Progenitor cell of endocrine pancreas (in vitro differentiated cells): ENCODE results near the gene NOL6. TPM values are rescaled to one million over a fixed set of nuclear protein-coding genes. Genes with fewer than 3 reads are reported as not detected.

Experiments used
- DNase-seq: peaks from one replicate; pipeline ENCODE4 v3.0.0; 2021; ENCODE audit warnings: low spot score; ENCODE audit not compliant: unreplicated experiment
- H3K27ac Mint-ChIP-seq: 2 replicates; pipeline ENCODE4 v1.8.0; 2021; ENCODE audit warnings: mild to moderate bottlenecking, moderate library complexity, mixed read lengths
- H3K27me3 Mint-ChIP-seq: 2 replicates; pipeline ENCODE4 v1.8.0; 2021; ENCODE audit warnings: mixed read lengths
- H3K36me3 Mint-ChIP-seq: 2 replicates; pipeline ENCODE4 v1.8.0; 2022; ENCODE audit warnings: mixed read lengths; ENCODE audit not compliant: insufficient read depth
- H3K4me1 Mint-ChIP-seq: 2 replicates; pipeline ENCODE4 v1.8.0; 2021; ENCODE audit warnings: low read depth, mixed read lengths
- H3K4me3 Mint-ChIP-seq: 2 replicates; pipeline ENCODE4 v1.8.0; 2021; ENCODE audit warnings: low read depth, mild to moderate bottlenecking, moderate library complexity, mixed read lengths
- H3K9me3 Mint-ChIP-seq: 2 replicates; pipeline ENCODE4 v1.8.0; 2021; ENCODE audit warnings: low read depth, mixed read lengths
- total RNA-seq: library from RNA; stranded (reverse); gene quantifications from 2 replicates; pipeline ENCODE4 v1.2.1, GENCODE V29; 2021
- TF ChIP-seq, protein P1 (sequence below): fragments of 200-600 bp; sonication (generic); IDR thresholded peaks from one replicate; pipeline ENCODE4 v1.5.0; 2021; ENCODE audit warnings: antibody characterized with exemption, mild to moderate bottlenecking; ENCODE audit not compliant: unreplicated experiment

NOL6 gene
- total RNA-seq, 1 donor from 2014 or later = 29.6 TPM

DNA sequence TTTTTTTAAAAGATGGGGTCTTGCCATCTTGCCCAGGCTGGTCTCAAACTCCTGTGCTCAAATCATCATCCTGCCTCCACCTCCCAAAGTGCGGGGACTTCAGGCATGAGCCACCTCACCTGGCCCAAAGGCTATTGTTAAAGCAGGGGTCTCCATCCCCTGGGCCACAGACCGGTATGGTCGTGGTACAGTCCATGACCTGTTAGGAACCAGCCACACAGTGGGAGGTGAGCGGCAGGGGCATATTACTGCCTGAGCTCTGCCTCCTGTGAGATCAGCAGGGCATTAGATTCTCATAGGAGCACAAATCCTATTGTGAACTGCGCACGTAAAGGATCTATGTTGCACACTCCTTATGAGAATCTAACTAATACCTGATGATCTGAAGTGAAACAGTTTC lies 7.3 kb upstream of the NOL6 start:
- no peak for DNase-seq
- TF ChIP-seq, protein P1, sequence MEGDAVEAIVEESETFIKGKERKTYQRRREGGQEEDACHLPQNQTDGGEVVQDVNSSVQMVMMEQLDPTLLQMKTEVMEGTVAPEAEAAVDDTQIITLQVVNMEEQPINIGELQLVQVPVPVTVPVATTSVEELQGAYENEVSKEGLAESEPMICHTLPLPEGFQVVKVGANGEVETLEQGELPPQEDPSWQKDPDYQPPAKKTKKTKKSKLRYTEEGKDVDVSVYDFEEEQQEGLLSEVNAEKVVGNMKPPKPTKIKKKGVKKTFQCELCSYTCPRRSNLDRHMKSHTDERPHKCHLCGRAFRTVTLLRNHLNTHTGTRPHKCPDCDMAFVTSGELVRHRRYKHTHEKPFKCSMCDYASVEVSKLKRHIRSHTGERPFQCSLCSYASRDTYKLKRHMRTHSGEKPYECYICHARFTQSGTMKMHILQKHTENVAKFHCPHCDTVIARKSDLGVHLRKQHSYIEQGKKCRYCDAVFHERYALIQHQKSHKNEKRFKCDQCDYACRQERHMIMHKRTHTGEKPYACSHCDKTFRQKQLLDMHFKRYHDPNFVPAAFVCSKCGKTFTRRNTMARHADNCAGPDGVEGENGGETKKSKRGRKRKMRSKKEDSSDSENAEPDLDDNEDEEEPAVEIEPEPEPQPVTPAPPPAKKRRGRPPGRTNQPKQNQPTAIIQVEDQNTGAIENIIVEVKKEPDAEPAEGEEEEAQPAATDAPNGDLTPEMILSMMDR = no peak
- H3K27ac Mint-ChIP-seq = no peak overlapping the region
- H3K9me3 Mint-ChIP-seq = no peaks in the 10 kb centered on the region
- no peak overlapping the region for H3K4me3 Mint-ChIP-seq
- no peaks in the 10 kb centered on the region for H3K27me3 Mint-ChIP-seq
- H3K4me1 Mint-ChIP-seq = no peaks in the 10 kb centered on the region
- H3K36me3 Mint-ChIP-seq = no peaks in the 10 kb centered on the region

DNA sequence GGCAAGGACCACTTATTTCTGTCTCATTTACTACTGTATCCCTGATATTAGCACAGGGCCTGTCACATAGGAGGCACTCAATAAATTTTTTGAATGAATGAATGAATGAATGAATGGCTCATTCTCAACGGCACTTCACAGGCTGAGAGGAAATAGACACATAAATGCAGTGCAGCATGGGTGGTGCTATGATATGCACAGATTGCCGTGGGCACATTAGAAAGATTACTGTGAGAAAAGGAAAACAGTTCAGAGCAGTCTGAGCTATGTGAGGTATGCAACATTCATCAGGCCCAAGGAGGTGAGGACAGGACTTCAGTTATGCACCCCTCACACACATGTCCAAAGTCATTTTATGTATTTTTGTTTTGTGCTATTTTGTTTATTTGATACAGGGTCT lies 6.4 kb upstream of the NOL6 start:
- DNase-seq = no peak
- no peak overlapping the region for H3K27ac Mint-ChIP-seq
- no peaks in the 10 kb centered on the region for H3K36me3 Mint-ChIP-seq
- H3K9me3 Mint-ChIP-seq = no peaks in the 10 kb centered on the region
- H3K27me3 Mint-ChIP-seq = no peaks in the 10 kb centered on the region
- TF ChIP-seq, protein P1 = no peak
- H3K4me1 Mint-ChIP-seq = no peaks in the 10 kb centered on the region
- H3K4me3 Mint-ChIP-seq = no peak overlapping the region

DNA sequence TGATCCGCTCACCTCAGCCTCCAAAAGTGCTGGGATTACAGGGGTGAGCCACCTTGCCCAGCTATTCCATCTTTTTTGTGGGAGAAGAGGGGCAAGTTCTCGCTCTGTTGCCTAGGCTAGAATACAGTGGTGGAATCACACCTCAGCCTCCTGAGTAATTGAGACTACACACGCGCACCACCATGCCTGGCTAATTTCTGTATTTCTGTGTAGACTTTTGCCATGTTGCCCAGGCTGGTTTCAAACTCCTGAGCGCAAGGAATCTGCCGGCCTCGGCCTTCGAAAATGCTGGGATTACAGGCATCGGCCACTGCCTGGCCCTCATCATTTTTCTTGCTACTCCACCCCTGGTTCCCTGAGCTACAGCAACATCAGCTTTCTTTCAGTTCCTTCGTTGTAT lies 2.8 kb upstream of the NOL6 start:
- Mint-ChIP-seq H3K4me3 (no peak overlapping the region), H3K27ac (no peak overlapping the region), H3K9me3 (no peaks in the 10 kb centered on the region), H3K4me1 (peaks cover 13% of the 10 kb centered on the region), H3K36me3 (peaks cover 3% of the 10 kb centered on the region), H3K27me3 (no peaks in the 10 kb centered on the region)
- TF ChIP-seq, protein P1 = no peak
- no peak for DNase-seq

DNA sequence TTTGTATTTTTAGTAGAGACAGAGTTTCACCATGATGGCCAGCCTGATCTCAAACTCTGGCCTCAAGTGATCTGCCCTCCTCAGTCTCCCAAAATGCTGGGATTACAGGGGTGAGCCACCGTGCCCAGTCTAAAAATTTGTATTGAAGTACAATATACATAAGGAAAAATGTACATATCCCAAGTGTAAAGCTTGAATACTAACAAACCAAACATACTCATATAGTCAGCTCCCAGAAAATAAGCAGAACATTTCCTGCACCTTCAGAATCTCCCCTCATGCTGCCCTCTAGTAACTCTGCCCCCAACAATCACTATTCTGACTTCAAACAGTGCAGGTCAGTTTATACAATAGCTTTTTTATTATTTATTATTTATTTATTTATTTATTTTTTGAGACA lies 1.6 kb upstream of the NOL6 start:
- no peaks in the 10 kb centered on the region for H3K27me3 Mint-ChIP-seq
- H3K36me3 Mint-ChIP-seq = peaks cover 7% of the 10 kb centered on the region
- H3K4me3 Mint-ChIP-seq = peak overlapping the region; percentile 31
- no peak overlapping the region for H3K27ac Mint-ChIP-seq
- H3K9me3 Mint-ChIP-seq = no peaks in the 10 kb centered on the region
- TF ChIP-seq, protein P1 = no peak
- DNase-seq = no peak
- H3K4me1 Mint-ChIP-seq = peaks cover 13% of the 10 kb centered on the region

DNA sequence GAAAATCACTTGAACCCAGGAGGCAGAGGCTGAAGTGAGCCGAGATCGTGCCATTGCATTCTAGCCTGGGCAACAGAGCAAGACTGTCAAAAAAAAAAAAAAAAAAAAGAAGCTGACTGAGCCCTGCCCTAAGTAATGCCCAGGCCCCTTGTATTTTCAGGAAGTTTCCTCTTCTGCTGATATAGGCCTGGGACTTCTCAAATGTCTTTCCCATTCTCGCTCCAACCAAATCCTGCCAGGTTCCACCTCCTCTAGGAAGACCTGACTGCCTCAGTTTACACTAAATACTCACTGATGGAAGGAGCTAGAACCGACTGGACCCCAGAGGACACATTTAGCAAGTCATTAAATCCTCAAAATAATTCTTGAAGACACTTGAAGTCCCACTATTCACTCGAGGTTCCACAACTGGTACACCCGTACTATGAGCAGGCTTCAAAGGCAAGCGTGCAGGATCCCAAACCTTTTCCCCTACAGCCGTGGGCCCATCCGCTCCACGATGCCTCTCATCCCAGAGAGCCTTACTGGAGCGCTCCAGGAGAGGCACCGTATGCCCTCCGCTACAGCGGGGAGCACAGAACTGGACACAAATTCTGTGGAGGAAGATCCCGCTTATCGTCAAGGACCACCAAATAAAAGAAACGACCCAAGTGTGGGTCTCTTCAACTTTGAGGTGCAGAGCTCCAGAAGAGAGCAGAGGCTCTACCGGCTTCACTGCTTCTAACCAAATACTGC lies 676 bp downstream of the NOL6 start:
- Mint-ChIP-seq H3K4me1 (peaks cover 13% of the 10 kb centered on the region), H3K4me3 (peak overlapping the region; percentile 89), H3K9me3 (no peaks in the 10 kb centered on the region), H3K27ac (peak overlapping the region; percentile 97), H3K36me3 (peaks cover 11% of the 10 kb centered on the region), H3K27me3 (no peaks in the 10 kb centered on the region)
- TF ChIP-seq, protein P1 = no peak
- no peak for DNase-seq
